ENCODE measurements around the gene CHIC2.

GRCh38 chr4:54098375-54098774 is 34.0 kb upstream of the CHIC2 start:
- TF ChIP-seq CTCF (conservative IDR thresholded peaks at IDR 0.05) (no peak), ZFX (IDR thresholded peaks at IDR 0.05) (no peak)

Measured in C4-2B (cell line).